GM23338 (cell line): ENCODE data around the gene TRIM59. TPM values are rescaled to one million over a fixed set of nuclear protein-coding genes. Genes with fewer than 3 reads are reported as not detected.

Experiments used
- ATAC-seq: fragments of 200-7000 bp; cut with Tn5 transposase; 3 replicates; pipeline ENCODE4 v1.9.1; 2020
- DNase-seq: peaks from one replicate; pipeline ENCODE4 v3.0.0-alpha.2; 2015; ENCODE audit warnings: low spot score
- H2AFZ ChIP-seq: fragments of 200-600 bp; sonication (generic); 2 replicates; pipeline ENCODE4 v1.8.0; 2016; ENCODE audit warnings: antibody characterized with exemption, mild to moderate bottlenecking, moderate library complexity
- H3F3A ChIP-seq: fragments of 200-600 bp; sonication (generic); replicated peaks from 2 replicates; pipeline ENCODE4 v1.8.0; 2017; ENCODE audit warnings: antibody characterized with exemption, mixed run types, low read depth
- H3K27ac ChIP-seq: fragments of 200-600 bp; sonication (generic); 2 replicates; pipeline ENCODE4 v1.6.1; 2016; ENCODE audit warnings: low read depth
- H3K27me3 ChIP-seq: fragments of 200-600 bp; sonication (generic); 2 replicates; pipeline ENCODE4 v1.8.0; 2016; ENCODE audit warnings: mild to moderate bottlenecking, mixed run types, moderate library complexity; ENCODE audit not compliant: insufficient read depth
- H3K36me3 ChIP-seq: fragments of 200-600 bp; sonication (generic); 2 replicates; pipeline ENCODE4 v1.8.0; 2016; ENCODE audit warnings: mild to moderate bottlenecking; ENCODE audit not compliant: insufficient read depth
- H3K4me1 ChIP-seq: fragments of 200-600 bp; sonication (generic); 2 replicates; pipeline ENCODE4 v1.8.0; 2016; ENCODE audit warnings: mild to moderate bottlenecking, moderate library complexity; ENCODE audit not compliant: insufficient read depth
- H3K4me2 ChIP-seq: fragments of 200-600 bp; sonication (generic); 2 replicates; pipeline ENCODE4 v1.7.1; 2017; ENCODE audit warnings: mixed run types
- H3K4me3 ChIP-seq: fragments of 200-600 bp; sonication (generic); 2 replicates; pipeline ENCODE4 v1.6.1; 2016; ENCODE audit warnings: mixed run types
- H3K79me2 ChIP-seq: fragments of 200-600 bp; sonication (generic); replicated peaks from 2 replicates; pipeline ENCODE4 v1.8.0; 2017; ENCODE audit warnings: mild to moderate bottlenecking; ENCODE audit not compliant: insufficient read depth
- H3K9me2 ChIP-seq: fragments of 200-600 bp; sonication (generic); 2 replicates; pipeline ENCODE4 v1.8.0; 2017; ENCODE audit not compliant: insufficient read depth
- H4K20me1 ChIP-seq: fragments of 200-600 bp; sonication (generic); replicated peaks from 2 replicates; pipeline ENCODE4 v1.8.0; 2017; ENCODE audit warnings: mild to moderate bottlenecking; ENCODE audit not compliant: insufficient read depth
- H3K27ac Mint-ChIP-seq: 2 replicates; pipeline ENCODE4 v1.8.0; 2020; ENCODE audit warnings: inconsistent platforms, mild to moderate bottlenecking, moderate library complexity, mixed read lengths
- H3K27me3 Mint-ChIP-seq: 3 replicates; pipeline ENCODE4 v1.8.0; 2022; ENCODE audit warnings: low read depth, mild to moderate bottlenecking, moderate library complexity, mixed read lengths, inconsistent platforms; ENCODE audit not compliant: insufficient read depth, poor library complexity
- H3K36me3 Mint-ChIP-seq: 3 replicates; pipeline ENCODE4 v1.8.0; 2021; ENCODE audit warnings: low read depth, mild to moderate bottlenecking, inconsistent platforms, moderate library complexity, mixed read lengths
- H3K4me1 Mint-ChIP-seq: 3 replicates; pipeline ENCODE4 v1.8.0; 2020; ENCODE audit warnings: mild to moderate bottlenecking, inconsistent platforms, mixed read lengths
- H3K4me3 Mint-ChIP-seq: 3 replicates; pipeline ENCODE4 v1.8.0; 2021; ENCODE audit warnings: moderate library complexity, mild to moderate bottlenecking, inconsistent platforms, mixed read lengths
- H3K9me3 Mint-ChIP-seq: 3 replicates; pipeline ENCODE4 v1.8.0; 2020; ENCODE audit warnings: moderate library complexity, mild to moderate bottlenecking, inconsistent platforms, mixed read lengths
- CREB1 ChIP-seq: fragments of 250-450 bp; sonication (Bioruptor Pico); IDR thresholded peaks from 2 replicates; pipeline ENCODE4 v1.5.0; 2020; ENCODE audit warnings: low read depth, mild to moderate bottlenecking, moderate library complexity
- EZH2phosphoT487 ChIP-seq: fragments of 200-600 bp; sonication (generic); IDR thresholded peaks from one replicate; pipeline ENCODE4 v1.8.1; 2018; ENCODE audit warnings: antibody characterized with exemption; ENCODE audit not compliant: unreplicated experiment
- JUNB ChIP-seq: IDR thresholded peaks from one replicate; pipeline ENCODE4 v1.6.1; 2016; ENCODE audit warnings: antibody characterized with exemption; ENCODE audit not compliant: unreplicated experiment
- NANOG ChIP-seq: IDR thresholded peaks from 2 replicates; pipeline ENCODE4 v1.6.1; 2016; ENCODE audit warnings: antibody characterized with exemption, borderline replicate concordance
- POLR2AphosphoS5 ChIP-seq: IDR thresholded peaks from 2 replicates; pipeline ENCODE4 v1.6.1; 2016; ENCODE audit warnings: antibody characterized with exemption, low read depth
- STAT1 ChIP-seq: IDR thresholded peaks from one replicate; pipeline ENCODE4 v1.6.1; 2016; ENCODE audit warnings: antibody characterized with exemption; ENCODE audit not compliant: unreplicated experiment
- ZNF114 ChIP-seq: fragments of 250-450 bp; sonication (Bioruptor Pico); IDR thresholded peaks from 2 replicates; pipeline ENCODE4 v1.5.0; 2020; ENCODE audit warnings: mild to moderate bottlenecking, moderate library complexity
- ZNF331 ChIP-seq: fragments of 250-450 bp; sonication (Bioruptor Pico); IDR thresholded peaks from 2 replicates; pipeline ENCODE4 v1.5.0; 2020; ENCODE audit warnings: low read depth, mild to moderate bottlenecking, moderate library complexity
- polyA plus RNA-seq: library from polyadenylated mRNA; unstranded; fragments of >200 nt; fragmentation: Nextera tagmentation; extraction: Ambion mirVana; gene quantifications from 2 replicates; pipeline ENCODE4 v1.2.1, GENCODE V29; 2016
- total RNA-seq: library from RNA; depleted of rRNA; stranded (reverse); fragments of >200 nt; shearing (Covaris generic); gene quantifications from 2 replicates; pipeline ENCODE4 v1.2.3, GENCODE V29; 2014
- TF ChIP-seq, protein P1 (sequence below): IDR thresholded peaks from 2 replicates; pipeline ENCODE4 v1.6.1; 2016; ENCODE audit warnings: antibody characterized with exemption
- TF ChIP-seq, protein P2 (sequence below), 2 experiments: fragments of 200-600 bp in 1 of 2; sonication (generic) in 1 of 2; conservative IDR thresholded peaks; 2 replicates each; pipeline versions ENCODE4 v1.5.1 to v1.6.1; 2016 to 2017; ENCODE audit warnings: antibody characterized with exemption in 2 of 2, low read depth in 2 of 2, mild to moderate bottlenecking in 2 of 2, moderate library complexity in 1 of 2
- TF ChIP-seq, protein P3 (sequence below): IDR thresholded peaks from one replicate; pipeline ENCODE4 v1.6.1; 2018; ENCODE audit warnings: antibody characterized with exemption; ENCODE audit not compliant: unreplicated experiment
- TF ChIP-seq, protein P4 (sequence below): fragments of 250-450 bp; sonication (Bioruptor Pico); IDR thresholded peaks from 2 replicates; pipeline ENCODE4 v1.5.0; 2020; ENCODE audit warnings: mild to moderate bottlenecking, moderate library complexity

Gene TRIM59
- total and polyA plus RNA-seq, 2 experiments from 2014 or later, result 46.2 to 98.6 TPM

DNA sequence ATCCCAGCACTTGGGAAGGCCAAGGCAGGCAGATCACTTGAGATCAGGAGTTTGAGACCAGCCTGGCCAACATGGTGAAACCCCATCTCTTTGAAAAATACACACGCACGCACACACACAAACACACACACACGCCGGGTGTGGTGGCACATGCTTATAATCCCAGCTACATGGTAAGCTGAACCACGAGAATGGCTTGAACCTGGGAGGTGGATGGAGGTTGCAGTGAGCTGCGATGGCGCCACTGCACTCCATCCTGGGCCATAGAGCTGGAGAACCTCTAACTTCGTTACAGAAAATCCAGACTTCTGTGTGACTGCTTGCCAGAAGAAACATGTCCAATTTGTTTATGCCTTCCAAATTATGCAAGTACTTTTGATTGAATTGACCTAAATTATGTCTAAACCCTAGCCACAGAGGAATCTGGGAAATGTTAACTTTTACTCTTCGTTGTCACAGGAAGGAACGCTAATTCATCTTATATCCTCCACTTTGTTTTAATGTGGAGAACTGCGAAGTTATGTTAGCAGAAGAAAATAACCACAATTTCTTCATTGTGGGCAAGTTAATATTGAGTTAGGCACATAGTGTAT is 21.7 kb downstream of the TRIM59 start:
- no peaks in the 10 kb centered on the region for H3K4me1 Mint-ChIP-seq
- DNase-seq (no peak), ATAC-seq (no peak)
- Histone ChIP-seq H3K4me3 (no peak overlapping the region), H2AFZ (no peak overlapping the region), H3K27me3 (no peaks in the 10 kb centered on the region), H3K36me3 (peaks cover 85% of the 10 kb centered on the region), H3K9me2 (no peaks in the 10 kb centered on the region), H3F3A (no peaks in the 10 kb centered on the region), H3K4me1 (no peaks in the 10 kb centered on the region), H3K27ac (no peak overlapping the region), H4K20me1 (peaks cover 18% of the 10 kb centered on the region; the same call in 1 of the 2 replicates), H3K4me2 (no peak overlapping the region), H3K79me2 (no peaks in the 10 kb centered on the region; the same call in 1 of the 2 replicates)
- no peak overlapping the region for H3K27ac Mint-ChIP-seq
- H3K4me3 Mint-ChIP-seq, result no peak overlapping the region
- no peaks in the 10 kb centered on the region for H3K27me3 Mint-ChIP-seq
- no peaks in the 10 kb centered on the region for H3K9me3 Mint-ChIP-seq
- TF ChIP-seq ZNF331 (CRISPR knock-in tag) (no peak), NANOG (no peak), EZH2phosphoT487 (no peak), JUNB (no peak), CREB1 (CRISPR knock-in tag) (no peak), POLR2AphosphoS5 (no peak), STAT1 (no peak), ZNF114 (no peak)
- TF ChIP-seq, protein P1, sequence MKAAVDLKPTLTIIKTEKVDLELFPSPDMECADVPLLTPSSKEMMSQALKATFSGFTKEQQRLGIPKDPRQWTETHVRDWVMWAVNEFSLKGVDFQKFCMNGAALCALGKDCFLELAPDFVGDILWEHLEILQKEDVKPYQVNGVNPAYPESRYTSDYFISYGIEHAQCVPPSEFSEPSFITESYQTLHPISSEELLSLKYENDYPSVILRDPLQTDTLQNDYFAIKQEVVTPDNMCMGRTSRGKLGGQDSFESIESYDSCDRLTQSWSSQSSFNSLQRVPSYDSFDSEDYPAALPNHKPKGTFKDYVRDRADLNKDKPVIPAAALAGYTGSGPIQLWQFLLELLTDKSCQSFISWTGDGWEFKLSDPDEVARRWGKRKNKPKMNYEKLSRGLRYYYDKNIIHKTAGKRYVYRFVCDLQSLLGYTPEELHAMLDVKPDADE, result no peak
- TF ChIP-seq, protein P2, sequence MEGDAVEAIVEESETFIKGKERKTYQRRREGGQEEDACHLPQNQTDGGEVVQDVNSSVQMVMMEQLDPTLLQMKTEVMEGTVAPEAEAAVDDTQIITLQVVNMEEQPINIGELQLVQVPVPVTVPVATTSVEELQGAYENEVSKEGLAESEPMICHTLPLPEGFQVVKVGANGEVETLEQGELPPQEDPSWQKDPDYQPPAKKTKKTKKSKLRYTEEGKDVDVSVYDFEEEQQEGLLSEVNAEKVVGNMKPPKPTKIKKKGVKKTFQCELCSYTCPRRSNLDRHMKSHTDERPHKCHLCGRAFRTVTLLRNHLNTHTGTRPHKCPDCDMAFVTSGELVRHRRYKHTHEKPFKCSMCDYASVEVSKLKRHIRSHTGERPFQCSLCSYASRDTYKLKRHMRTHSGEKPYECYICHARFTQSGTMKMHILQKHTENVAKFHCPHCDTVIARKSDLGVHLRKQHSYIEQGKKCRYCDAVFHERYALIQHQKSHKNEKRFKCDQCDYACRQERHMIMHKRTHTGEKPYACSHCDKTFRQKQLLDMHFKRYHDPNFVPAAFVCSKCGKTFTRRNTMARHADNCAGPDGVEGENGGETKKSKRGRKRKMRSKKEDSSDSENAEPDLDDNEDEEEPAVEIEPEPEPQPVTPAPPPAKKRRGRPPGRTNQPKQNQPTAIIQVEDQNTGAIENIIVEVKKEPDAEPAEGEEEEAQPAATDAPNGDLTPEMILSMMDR (conservative IDR thresholded peaks at IDR 0.05; ENCODE audit: low read depth in 2 of 2), result no peak
- TF ChIP-seq, protein P3, sequence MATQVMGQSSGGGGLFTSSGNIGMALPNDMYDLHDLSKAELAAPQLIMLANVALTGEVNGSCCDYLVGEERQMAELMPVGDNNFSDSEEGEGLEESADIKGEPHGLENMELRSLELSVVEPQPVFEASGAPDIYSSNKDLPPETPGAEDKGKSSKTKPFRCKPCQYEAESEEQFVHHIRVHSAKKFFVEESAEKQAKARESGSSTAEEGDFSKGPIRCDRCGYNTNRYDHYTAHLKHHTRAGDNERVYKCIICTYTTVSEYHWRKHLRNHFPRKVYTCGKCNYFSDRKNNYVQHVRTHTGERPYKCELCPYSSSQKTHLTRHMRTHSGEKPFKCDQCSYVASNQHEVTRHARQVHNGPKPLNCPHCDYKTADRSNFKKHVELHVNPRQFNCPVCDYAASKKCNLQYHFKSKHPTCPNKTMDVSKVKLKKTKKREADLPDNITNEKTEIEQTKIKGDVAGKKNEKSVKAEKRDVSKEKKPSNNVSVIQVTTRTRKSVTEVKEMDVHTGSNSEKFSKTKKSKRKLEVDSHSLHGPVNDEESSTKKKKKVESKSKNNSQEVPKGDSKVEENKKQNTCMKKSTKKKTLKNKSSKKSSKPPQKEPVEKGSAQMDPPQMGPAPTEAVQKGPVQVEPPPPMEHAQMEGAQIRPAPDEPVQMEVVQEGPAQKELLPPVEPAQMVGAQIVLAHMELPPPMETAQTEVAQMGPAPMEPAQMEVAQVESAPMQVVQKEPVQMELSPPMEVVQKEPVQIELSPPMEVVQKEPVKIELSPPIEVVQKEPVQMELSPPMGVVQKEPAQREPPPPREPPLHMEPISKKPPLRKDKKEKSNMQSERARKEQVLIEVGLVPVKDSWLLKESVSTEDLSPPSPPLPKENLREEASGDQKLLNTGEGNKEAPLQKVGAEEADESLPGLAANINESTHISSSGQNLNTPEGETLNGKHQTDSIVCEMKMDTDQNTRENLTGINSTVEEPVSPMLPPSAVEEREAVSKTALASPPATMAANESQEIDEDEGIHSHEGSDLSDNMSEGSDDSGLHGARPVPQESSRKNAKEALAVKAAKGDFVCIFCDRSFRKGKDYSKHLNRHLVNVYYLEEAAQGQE, result no peak
- TF ChIP-seq, protein P4, sequence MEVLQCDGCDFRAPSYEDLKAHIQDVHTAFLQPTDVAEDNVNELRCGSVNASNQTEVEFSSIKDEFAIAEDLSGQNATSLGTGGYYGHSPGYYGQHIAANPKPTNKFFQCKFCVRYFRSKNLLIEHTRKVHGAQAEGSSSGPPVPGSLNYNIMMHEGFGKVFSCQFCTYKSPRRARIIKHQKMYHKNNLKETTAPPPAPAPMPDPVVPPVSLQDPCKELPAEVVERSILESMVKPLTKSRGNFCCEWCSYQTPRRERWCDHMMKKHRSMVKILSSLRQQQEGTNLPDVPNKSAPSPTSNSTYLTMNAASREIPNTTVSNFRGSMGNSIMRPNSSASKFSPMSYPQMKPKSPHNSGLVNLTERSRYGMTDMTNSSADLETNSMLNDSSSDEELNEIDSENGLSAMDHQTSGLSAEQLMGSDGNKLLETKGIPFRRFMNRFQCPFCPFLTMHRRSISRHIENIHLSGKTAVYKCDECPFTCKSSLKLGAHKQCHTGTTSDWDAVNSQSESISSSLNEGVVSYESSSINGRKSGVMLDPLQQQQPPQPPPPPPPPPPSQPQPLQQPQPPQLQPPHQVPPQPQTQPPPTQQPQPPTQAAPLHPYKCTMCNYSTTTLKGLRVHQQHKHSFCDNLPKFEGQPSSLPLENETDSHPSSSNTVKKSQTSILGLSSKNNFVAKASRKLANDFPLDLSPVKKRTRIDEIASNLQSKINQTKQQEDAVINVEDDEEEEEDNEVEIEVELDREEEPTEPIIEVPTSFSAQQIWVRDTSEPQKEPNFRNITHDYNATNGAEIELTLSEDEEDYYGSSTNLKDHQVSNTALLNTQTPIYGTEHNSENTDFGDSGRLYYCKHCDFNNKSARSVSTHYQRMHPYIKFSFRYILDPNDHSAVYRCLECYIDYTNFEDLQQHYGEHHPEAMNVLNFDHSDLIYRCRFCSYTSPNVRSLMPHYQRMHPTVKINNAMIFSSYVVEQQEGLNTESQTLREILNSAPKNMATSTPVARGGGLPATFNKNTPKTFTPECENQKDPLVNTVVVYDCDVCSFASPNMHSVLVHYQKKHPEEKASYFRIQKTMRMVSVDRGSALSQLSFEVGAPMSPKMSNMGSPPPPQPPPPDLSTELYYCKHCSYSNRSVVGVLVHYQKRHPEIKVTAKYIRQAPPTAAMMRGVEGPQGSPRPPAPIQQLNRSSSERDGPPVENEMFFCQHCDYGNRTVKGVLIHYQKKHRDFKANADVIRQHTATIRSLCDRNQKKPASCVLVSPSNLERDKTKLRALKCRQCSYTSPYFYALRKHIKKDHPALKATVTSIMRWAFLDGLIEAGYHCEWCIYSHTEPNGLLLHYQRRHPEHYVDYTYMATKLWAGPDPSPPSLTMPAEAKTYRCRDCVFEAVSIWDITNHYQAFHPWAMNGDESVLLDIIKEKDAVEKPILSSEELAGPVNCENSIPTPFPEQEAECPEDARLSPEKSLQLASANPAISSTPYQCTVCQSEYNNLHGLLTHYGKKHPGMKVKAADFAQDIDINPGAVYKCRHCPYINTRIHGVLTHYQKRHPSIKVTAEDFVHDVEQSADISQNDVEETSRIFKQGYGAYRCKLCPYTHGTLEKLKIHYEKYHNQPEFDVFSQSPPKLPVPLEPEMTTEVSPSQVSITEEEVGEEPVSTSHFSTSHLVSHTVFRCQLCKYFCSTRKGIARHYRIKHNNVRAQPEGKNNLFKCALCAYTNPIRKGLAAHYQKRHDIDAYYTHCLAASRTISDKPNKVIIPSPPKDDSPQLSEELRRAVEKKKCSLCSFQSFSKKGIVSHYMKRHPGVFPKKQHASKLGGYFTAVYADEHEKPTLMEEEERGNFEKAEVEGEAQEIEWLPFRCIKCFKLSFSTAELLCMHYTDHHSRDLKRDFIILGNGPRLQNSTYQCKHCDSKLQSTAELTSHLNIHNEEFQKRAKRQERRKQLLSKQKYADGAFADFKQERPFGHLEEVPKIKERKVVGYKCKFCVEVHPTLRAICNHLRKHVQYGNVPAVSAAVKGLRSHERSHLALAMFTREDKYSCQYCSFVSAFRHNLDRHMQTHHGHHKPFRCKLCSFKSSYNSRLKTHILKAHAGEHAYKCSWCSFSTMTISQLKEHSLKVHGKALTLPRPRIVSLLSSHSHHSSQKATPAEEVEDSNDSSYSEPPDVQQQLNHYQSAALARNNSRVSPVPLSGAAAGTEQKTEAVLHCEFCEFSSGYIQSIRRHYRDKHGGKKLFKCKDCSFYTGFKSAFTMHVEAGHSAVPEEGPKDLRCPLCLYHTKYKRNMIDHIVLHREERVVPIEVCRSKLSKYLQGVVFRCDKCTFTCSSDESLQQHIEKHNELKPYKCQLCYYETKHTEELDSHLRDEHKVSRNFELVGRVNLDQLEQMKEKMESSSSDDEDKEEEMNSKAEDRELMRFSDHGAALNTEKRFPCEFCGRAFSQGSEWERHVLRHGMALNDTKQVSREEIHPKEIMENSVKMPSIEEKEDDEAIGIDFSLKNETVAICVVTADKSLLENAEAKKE (CRISPR knock-in tag), result no peak
- H3K36me3 Mint-ChIP-seq, result peaks cover 87% of the 10 kb centered on the region
